GM19328 (cell line): ENCODE data around the gene CEPT1.
A peak's percentile ranks its signal among the peaks of the same experiment; 100 is the strongest.
"Not testable (repeated sequence)": the region's sequence is repeated elsewhere in the genome, so short reads cannot be mapped to it uniquely, and the experiment has no call there.

Experiments
- ATAC-seq: cut with Tn5 transposase; IDR thresholded peaks from one replicate; pipeline ENCODE4 v1.9.1; 2021; ENCODE audit warnings: mild to moderate bottlenecking, moderate library complexity; ENCODE audit not compliant: unreplicated experiment

CEPT1 gene

GRCh38 chr1:111139956-111140679, at the start of gene CEPT1, which contains the start of gene DRAM2:
Gene CEPT1 (plus strand): TSS chr1:111140223. CDS start chr1:111147715, 7,492 bp downstream.
Gene DRAM2 (minus strand): TSS chr1:111140093. CDS start chr1:111131554, 8,539 bp downstream.
- ATAC-seq = peak; percentile 56

GRCh38 chr1:111095421-111095820, 44.6 kb upstream of the CEPT1 start:
- ATAC-seq = not testable (repeated sequence)

DNA sequence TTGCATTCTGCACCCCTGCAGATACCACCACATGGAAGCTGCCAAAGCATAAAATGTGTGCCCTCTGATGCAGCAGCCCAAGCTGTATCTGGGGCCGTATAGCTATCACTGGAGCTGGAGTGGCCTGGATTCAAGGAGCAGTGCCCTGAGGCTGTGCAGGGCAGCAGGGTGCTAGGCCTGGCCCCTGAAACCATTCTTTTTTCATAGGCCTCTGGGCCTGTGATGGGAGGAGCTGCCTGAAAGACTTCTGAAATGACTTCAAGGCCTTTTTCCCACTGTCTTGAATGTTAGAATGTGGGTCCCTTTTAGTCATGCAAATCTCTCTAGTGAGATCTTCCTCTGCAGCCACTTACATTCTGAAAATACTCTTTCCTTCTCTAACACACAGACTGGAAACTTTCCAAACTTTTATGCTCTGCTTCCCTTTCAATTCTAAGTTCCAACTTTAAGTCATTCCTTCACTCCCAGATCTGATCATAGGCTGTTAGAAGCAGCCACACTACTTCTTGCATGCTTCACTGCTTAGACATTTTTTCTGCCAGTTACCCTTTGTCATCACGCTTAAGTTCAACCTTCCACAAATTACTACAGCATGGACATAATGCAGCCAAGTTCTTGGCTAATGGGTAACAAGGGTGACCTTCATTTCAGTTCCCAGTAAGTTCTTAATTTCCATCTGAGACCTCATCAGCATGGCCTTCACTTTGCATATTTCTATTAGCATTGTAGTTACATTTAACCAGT, 42.5 kb upstream of the CEPT1 start:
- ATAC-seq = no peak

- no peak for ATAC-seq
Measured at GRCh38 chr1:111099289-111099688, 40.7 kb upstream of the CEPT1 start.

- ATAC-seq = no peak
Measured at GRCh38 chr1:111101854-111102642, 38.0 kb upstream of the CEPT1 start.

DNA sequence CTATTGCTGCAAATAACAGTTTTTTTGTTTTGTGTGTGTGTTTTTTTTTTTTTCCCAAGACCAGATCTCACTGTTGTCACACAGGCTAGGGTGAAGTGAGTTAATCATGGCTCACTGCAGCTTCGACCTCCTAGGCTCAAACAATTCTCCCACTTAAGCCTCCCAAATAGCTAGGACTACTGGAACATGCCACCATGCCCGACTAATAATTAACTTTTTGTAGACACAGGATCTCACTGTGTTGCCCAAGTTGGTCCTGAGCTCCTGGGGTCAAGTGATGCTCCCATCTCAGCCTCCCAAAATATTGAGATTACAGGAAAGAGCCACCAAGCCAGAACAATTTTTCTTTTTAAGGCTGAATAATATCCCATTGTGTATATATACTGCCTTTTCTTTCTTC, 35.0 kb upstream of the CEPT1 start:
- ATAC-seq = no peak

DNA sequence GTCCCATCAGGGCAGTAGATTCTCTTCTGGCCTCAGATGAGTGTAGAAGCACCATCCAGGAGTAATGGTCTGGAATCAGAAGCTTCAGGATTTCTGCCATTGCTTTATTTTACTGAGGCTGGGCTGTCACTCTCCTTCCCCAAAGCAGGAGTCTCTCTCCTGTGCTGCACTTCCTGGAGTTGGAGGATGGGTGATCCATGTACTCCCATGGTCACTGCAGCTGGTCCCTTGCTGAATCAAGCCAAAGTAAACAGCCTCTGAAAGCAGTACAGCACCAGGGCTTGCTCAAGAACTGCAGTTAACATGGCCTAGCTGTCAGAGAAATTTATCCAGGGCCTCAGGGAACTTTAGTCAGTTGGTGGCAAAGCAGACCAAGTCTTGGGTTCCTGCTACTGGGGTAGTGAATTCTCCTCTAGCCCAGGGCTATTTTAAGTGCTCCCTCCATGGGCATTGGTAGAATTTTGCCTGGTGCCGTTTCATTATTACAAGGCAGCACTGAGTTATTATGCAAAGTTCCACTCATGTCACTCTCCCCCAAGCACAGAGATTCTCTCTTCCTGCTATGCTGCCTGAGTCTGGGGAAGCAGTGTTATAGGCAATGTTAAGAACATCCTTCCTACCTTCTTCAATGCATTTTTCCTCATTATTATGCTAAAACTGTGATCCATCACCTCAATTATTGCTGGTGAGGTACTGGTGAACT, 29.7 kb upstream of the CEPT1 start:
- ATAC-seq = no peak

DNA sequence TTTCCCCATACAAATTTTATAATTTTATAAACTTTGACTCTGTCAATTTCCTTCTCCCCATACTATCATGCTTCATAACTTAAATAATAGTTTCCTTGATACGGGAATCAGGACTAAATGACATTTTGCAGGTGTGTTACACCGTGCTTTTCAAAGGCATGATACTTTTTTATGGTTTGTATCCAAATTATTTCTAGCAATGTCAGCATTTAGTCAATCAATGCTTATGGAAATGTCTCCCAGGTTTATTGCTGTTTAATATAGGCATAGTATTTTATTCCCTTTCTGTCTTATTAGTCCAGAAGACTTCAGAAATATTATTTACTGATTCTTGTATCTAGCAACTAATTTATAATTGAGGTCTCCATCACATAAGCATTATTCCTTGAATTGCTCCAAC, 23.5 kb upstream of the CEPT1 start:
- ATAC-seq = no peak

DNA sequence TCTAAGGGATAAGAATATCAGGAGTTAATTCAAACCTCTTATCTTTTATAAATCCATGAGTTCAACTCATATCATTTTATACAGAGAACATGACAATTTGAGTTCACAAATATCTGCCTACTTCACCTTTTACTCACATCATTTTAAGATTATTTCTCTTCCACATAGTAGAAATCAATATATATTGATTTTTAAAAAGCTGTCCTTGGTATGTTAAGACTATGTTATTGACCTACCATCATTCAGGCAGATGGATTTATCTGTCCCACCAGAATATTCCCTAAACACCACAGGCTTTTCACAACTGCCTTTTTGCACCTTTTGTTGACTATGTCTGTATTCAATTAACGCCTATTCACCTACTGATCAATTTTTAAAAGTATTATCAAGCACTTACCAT, 13.7 kb upstream of the CEPT1 start:
- ATAC-seq = no peak

DNA sequence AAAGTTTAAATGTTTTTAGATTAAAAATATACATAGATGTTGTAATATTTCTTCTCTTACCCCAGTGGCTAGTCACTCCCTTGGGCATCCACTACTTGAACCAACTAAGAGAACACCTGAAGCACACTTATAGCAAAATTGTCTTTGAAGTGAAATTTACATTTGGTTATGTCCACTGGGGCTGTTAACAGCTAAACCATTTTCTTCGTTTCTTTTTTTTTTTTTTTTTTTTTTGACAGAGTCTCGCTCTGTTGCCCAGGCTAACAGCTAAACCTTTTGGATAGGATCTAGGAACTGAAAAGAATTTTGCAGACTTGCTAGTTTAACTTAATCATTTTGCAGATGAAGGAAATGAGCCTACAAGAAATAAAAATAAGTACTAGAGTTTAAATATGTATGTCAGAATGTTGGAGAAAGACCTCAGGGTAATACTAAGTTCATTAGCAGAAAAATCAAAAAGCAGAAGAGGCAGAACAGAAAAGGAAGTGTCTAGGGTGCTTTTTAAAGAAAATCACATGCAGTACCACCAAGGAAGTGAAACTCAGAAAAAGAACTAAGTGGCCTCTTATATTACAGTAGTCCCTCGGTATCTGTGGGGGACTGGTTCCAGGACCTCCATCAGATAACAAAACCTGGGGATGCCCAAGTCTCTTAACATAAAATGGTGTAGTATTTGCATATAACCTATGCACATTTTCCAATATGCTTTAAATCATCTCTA, 11.9 kb upstream of the CEPT1 start:
- ATAC-seq = peak; percentile 75

- no peak for ATAC-seq
Measured at GRCh38 chr1:111129376-111129775, 10.6 kb upstream of the CEPT1 start.

DNA sequence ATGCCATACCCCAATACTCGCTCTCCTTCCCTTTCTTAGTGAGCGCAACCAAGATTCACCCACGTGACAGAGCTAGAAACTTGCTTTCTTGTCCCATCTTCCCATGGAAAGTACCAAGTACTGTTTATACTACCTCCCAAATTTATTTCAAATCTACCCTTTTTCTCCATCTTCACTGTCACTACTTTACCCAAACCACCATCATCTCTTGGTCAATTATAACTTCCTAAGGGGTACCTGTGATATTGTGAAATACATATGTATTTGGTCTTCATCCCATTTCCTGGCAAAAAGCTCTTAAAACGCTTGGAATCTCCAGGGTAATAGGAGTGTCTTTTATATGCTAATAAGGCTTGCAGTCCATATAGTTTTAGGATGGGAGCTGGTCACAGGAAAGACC, 8.3 kb upstream of the CEPT1 start:
- no peak for ATAC-seq

DNA sequence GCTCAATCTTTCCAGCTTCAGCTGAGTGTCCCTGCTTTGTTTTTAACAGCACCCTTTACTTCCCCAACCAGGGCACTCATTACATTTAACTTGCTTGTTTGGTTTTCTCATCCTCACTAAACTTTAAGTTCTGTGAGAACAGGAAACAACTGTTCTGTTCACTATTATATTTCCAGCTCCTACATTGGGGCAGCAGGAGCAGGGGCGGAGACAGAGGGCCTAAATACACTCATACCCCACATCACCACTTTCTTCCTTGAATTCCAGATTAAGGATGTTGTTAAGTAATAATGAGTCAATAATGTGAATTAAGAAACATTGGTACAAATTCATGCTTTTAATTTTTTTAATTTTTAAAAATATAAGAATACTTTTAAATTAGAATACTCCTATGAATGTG, 6.2 kb upstream of the CEPT1 start:
- no peak for ATAC-seq

- peak; percentile 37 for ATAC-seq
Measured at GRCh38 chr1:111139324-111139955, 583 bp upstream of the CEPT1 start.

DNA sequence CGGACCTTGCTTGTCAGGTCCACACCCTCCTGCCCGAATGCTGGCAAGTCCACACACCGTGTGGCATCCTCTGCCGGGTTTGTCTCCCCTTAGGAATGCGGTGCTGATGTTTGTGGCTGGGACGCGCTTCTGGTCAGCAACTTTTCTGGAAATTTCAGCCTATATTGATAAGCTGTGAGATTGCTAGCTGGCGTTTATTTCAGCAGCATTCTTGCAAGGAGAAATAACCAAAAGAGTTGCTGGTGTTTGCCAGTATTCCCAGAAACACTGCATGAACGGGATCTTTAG, 601 bp downstream of the CEPT1 start:
- ATAC-seq = no peak

DNA sequence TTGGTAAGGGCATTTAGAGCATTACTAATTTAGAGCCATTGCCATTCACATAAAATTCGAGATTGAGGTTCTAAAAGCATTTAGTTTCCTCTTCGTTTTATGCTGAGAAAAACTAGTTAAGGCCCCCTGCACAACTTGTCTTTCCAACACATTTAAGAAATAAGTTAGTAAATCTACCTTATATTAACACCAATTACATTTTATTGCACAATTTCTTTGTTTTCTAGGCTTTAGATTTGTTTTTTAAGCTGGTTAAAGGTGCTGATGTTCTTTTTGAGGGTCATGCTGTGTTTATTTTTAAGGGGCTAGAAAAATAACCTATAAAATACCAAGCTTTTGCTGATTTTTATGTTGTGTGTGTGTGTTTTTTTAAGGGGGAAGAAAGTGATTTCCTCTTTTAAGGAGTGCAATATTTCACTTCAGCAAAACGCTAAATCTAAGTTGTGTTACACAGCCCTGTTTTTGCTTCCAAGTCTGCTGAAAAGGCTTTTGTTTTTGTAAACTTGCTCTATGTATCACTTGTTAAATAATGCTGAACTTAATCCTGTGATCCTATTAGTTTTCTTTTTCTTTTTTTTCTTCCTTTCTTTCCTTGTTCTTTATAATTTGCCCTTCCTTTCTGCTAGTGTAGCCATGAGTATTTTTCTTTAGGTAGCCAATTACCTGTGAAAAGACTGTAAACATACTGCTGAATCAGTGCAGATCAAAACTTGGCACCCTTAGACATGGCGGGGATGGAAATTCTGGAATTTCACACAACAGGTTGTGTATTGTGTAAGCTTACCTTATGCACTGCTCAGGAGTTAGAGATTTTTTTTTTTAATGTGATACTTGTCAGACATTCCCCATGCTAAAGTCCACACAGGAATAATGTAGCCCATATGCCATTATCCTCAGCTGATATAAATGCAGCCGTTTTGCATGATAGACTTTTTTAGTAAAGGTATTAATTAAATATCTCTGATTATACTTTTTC, 1.5 kb downstream of the CEPT1 start:
- no peak for ATAC-seq

- no peak for ATAC-seq
Measured at GRCh38 chr1:111142356-111142975, 2.4 kb downstream of the CEPT1 start.

- no peak for ATAC-seq
Measured at GRCh38 chr1:111145542-111145941, 5.5 kb downstream of the CEPT1 start.
